ENCODE results near the gene KRT86.
"Not testable (repeated sequence)": the region's sequence is repeated elsewhere in the genome, so short reads cannot be mapped to it uniquely, and the experiment has no call there.

KRT86 gene

GRCh38 chr12:52314511-52314910 lies 40.1 kb downstream of the KRT86 start:
- DNase-seq (ENCODE audit: low read depth), result no peak

DNA sequence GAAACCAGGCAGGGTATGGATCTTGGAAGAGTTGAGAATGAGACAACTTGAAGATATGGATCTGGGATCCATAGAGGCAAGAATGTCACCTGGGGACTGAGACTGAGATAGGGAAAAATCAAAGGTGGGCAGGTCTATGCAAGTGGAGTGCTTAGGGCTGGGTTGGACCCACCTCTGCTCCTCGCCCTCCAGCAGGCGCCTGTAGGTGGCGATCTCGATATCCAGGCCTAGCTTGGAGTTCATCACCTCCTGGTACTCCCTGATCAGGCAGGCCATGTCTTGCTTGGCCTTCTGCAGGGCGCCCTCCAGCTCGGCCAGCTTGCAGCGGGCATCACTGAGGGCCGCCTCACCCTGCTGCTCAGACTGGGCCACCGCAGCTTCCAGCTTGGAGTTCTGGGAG lies 41.3 kb downstream of the KRT86 start:
- DNase-seq (ENCODE audit: low read depth), result not testable (repeated sequence)

- DNase-seq (ENCODE audit: low read depth), result no peak
Observed at GRCh38 chr12:52316290-52316689, 41.8 kb downstream of the KRT86 start.

GRCh38 chr12:52316701-52317100 lies 42.3 kb downstream of the KRT86 start:
- DNase-seq (ENCODE audit: low read depth), result no peak

- no peak for DNase-seq (ENCODE audit: low read depth)
Observed at GRCh38 chr12:52317468-52318052, 43.1 kb downstream of the KRT86 start.

DNA sequence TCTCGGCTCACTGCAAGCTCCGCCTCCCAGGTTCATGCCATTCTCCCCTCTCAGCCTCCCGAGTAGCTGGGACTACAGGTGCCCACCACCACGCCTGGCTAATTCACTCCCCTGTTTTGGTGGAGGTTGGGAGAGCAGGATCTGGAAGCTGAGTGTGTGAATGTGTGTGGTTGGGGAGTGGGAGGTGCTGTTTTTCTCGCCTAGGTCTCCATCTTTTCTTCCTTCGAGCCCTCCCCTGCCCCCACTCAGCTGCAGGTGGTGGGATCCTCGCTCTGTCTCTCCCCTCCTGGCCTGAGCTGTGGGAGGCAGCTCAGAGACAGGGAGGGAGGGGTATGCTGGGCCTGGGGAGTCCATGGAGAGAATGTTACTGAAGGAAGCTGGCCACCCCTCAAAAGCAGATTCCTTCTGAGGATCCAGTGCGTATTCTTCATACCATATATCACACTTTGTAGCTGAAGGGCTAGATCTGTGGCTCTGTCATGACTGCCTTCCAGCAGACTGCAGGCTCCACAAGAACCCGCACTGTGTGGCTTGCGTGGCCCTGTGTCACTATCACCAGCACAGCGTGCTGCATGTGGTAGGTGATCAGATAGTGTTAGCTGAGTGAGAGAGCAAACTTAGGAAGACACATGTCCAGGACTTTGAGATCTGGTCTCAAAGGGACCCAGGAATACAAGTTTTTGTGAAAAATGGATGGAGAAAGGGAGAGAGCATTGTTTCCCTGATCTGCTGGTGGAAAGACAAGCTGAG lies 44.0 kb downstream of the KRT86 start:
- no peak for DNase-seq (ENCODE audit: low read depth)

- DNase-seq (ENCODE audit: low read depth), result no peak
Observed at GRCh38 chr12:52319097-52319496, 44.7 kb downstream of the KRT86 start.

- DNase-seq (ENCODE audit: low read depth), result no peak
Observed at GRCh38 chr12:52320784-52321400, 46.4 kb downstream of the KRT86 start, which contains the start of gene KRT83. Gene KRT83, minus strand, starts transcription at chr12:52321398. Its CDS starts 63 bp downstream, at chr12:52321335.

- no peak for DNase-seq (ENCODE audit: low read depth)
Observed at GRCh38 chr12:52321418-52321817, 47.0 kb downstream of the KRT86 start.

- no peak for DNase-seq (ENCODE audit: low read depth)
Observed at GRCh38 chr12:52322069-52322468, 47.6 kb downstream of the KRT86 start.

GRCh38 chr12:52323001-52323400 lies 48.6 kb downstream of the KRT86 start:
- no peak for DNase-seq (ENCODE audit: low read depth)

- no peak for DNase-seq (ENCODE audit: low read depth)
Observed at GRCh38 chr12:52323416-52324152, 49.1 kb downstream of the KRT86 start.

- DNase-seq (ENCODE audit: low read depth), result no peak
Observed at GRCh38 chr12:52324153-52324444, 49.7 kb downstream of the KRT86 start.

- peak; percentile 64 for DNase-seq (ENCODE audit: low read depth)
Observed at GRCh38 chr12:52327052-52327829, 52.8 kb downstream of the KRT86 start.

DNA sequence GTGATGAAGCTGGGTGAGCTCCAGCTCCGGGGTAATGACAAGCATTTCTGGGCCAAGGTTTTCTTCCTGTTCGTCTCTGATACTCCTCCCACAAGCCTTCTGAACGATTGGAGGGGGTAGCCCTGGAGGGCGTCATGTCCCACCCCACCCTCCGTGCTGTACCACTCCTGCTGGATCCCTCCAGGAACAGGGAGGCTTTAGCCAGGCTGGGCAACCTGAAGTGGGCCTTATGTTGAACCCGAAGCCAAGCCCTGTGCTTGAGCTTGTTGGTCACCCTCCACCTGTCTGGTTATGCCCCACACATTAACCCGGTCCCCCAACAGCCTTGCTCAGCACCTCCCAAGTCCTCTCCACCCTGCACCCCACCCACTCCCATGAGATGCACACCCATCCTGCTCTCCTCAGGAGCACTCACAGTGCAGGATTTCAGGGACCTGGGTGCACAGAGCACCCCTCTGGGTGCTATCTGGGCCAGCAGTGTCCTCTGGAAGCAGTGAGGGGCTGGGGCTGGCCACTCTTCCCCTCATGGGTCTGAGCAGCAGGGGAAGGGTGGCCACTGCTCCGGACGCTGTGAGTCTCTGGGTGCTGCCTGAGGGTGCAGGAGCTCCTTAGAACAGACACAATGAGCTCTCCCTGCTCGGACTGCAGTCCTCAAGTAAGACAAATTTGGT lies 53.5 kb downstream of the KRT86 start:
- DNase-seq (ENCODE audit: low read depth), result no peak

DNA sequence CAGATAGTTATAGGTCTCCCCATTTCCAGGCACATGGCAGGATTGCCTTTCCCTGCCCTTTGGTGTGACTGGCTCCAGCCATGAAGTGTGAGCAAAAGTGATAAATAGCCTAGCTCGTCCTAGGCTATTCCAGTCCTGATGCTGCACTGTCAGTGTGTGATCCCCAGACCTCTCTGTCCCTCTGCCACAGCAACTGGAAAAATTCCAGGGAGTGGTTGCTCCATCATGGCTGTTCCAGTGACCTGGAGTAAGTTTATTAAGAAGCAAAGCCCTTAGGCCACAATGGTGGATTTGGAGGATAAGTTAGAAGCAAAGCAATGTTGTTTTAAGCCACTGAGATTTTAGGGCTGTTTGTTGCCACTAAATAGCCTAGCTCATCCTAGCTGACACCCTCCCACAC lies 56.6 kb downstream of the KRT86 start:
- no peak for DNase-seq (ENCODE audit: low read depth)

DNA sequence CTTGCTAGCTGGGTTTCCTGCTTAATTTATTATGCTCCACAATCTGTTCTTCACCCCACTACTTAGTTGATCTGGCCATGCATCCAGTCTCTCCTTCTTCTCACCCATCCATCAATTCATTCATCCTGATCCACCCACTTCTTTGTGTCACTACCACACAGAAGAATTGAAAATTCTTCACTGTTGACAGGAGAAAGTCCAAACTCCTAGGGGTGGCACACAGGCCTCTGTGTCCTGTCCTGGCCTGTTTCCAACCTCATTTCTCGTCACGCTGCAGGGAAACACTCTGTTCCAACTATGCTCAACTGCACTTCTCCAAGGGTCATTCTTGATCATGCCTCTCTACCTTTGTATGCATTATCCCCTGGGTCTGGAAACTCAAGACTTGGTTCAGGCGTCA lies 57.4 kb downstream of the KRT86 start:
- DNase-seq (ENCODE audit: low read depth), result no peak

DNA sequence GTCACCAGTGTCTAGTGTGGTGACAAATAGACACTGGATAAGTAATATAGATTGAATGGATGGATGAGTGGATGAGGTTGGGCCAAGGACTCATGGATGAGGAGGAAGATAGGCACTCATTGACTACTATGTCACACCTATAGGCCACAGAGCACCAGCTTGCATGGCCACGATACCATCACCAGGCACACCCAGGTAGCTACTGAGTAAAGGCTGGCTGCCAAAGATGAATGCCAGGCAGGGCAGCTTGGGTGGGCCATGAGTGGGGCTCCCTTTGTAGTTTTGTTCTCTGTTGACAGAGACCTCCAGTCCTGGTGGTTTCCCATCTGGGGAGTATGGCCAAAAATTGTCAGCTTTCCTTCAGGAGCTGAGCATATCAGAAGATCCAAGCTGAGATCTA lies 57.9 kb downstream of the KRT86 start:
- DNase-seq (ENCODE audit: low read depth), result no peak

- DNase-seq (ENCODE audit: low read depth), result no peak
Observed at GRCh38 chr12:52333321-52333720, 58.9 kb downstream of the KRT86 start.

- no peak for DNase-seq (ENCODE audit: low read depth)
Observed at GRCh38 chr12:52334185-52334584, 59.7 kb downstream of the KRT86 start.

- DNase-seq (ENCODE audit: low read depth), result no peak
Observed at GRCh38 chr12:52335598-52336262, 61.3 kb downstream of the KRT86 start.
